Activated CD4-positive, alpha-beta T cell treated with anti-CD3 and anti-CD28 coated beads, Interleukin-2, amount 50 U/mL, for 4 hours (primary cell): ENCODE measurements around the gene ZNF630.
"Not testable (repeated sequence)": the region's sequence is repeated elsewhere in the genome, so short reads cannot be mapped to it uniquely, and the experiment has no call there.

Experiments
- DNase-seq, 2 experiments: peaks; one replicate each; pipeline ENCODE4 v3.0.0-alpha.2; 2020

ZNF630 gene

GRCh38 chrX:48028091-48028490, 43.3 kb downstream of the ZNF630 start:
- DNase-seq: no peak

DNA sequence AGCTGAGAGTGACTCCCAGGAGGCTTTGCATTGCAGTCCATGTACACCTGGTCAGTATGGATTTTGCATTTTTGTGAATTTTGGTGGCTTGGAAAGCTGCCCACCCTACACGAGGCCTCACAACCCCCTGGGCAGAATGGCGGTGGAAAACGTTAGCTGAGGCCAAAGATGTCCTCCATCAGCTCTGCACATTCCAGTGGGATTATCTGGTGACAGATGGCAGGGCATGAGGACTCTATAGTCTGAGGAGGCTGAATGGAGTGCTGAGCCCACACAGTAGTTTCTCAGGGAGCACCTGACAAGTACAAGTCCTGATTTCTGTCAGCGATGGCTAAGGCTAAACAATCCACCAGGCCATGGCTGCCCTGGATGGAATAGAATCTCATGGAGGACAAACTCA, 43.9 kb downstream of the ZNF630 start:
- not testable (repeated sequence) for DNase-seq

- DNase-seq: no peak
These were observed 45.9 kb downstream of the ZNF630 start for GRCh38 chrX:48025561-48025960.

DNA sequence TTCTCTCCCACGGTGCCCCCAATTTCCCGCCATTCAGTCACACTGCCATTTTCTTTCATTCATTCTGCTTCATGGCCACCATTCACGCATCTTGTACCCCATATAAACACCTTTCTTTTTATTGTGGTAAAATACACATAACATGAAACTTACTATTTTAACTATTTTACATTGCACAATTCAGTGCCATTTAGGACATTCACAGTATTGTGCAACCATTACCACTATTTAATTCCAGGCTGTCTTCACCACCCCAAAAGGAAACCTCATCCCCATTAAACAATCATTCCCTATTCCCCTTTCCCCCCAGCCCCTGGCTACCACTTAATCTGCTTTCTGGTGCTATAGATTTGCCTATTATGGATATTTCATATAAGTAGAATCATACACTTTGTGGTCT, 48.7 kb downstream of the ZNF630 start:
- no peak for DNase-seq

DNA sequence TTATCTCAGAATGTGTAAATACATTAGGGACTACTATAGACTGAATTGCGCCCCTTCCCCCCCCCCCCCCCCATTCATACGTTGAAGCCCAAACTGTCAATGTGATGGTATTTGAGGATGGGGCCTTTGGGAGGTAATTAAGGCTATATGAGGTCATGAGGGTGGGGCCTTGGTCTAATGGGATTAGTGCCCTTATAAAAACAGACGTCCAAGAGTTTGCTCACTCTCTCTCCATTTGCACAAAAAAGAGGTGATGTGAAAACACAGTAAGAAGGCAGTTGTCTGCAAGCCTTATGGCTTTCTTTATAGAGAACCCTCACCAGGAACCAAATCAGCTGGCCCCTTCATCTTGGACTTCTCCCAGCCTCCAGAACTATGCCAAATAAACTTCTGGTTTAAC, 49.3 kb downstream of the ZNF630 start:
- DNase-seq: no peak

DNA sequence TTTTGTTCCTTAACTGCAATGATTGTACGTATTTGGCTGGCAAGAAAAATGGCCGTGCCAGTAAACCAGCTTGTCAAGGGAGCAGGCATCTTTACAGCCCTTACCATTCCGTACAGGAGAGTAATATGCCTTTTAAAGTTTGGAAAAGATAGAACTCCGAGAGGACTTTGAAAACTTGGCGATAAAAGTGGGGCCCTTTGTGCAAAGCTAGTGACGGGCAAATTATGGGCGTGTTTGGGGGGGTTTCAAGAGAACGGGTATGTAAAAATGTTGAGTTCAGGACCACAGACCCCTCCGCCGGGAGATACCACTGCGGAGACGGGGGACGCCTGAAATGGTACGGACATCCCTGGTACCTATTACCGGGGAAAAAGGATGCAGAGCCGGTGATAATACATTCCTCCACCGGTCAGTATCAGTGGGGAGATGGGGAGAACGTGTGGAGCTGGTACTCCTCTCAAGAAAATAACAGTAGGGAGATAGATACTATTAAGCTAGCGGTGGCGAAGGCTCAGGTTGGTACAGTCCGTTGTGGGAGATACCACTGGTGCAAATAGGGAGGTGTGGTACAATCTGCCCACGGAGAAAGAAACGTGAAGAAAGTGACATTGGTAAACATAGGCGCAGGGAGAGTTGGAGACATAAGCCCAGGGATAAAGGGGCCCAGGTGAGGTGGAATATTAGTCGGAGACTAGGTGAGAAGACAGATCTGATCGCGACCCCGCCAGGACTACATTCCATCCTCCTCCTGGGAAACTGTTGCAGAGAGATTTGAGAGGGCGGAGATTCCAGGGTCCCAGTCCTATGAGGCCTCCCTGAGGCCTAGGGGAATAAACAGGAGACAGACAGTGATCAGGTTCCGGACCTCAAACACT, 50.2 kb downstream of the ZNF630 start:
- peak; percentile 74 for DNase-seq

DNA sequence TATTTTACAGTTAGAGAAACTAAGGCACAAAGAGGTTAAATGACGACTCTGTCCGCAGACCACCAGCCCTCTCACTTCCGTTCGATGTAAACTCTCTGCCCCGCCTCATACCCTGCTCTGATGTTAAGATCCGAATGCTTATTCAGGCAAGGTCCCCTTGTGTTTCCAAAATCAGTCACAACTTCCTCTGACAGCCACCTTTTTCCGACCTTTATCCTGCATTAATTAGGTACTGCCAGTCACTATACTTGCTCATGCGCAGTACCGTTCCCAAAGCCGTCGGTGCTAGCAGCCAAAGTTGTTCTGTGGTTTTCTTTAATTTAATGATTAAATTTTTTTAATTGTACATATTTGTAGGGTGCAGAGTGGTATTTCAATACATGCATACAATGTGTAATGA, 51.0 kb downstream of the ZNF630 start:
- peak; percentile 9 to 18 for DNase-seq

DNA sequence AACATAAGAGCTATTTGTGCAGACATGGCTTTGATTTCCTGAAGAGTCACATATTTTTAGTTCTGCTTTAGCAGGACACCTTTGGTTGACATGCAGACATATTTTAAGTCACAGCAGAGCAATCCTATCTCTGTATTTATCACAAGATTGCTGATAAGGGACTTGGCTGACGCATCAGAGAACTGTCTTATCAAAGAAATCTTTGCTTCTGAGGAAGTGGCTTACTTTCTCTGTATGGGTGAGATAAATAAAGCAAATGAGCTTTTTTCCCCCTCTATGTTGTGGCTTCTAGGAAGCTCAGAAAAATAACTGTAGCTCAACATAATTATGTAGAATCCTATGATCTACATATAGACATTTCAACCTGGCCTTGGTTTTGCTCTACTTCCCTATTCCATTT, 51.5 kb downstream of the ZNF630 start:
- not testable (repeated sequence) for DNase-seq

GRCh38 chrX:48016583-48017310, 54.7 kb downstream of the ZNF630 start:
- not testable (repeated sequence) for DNase-seq

- DNase-seq: not testable (repeated sequence)
These were observed 61.9 kb downstream of the ZNF630 start for GRCh38 chrX:48009445-48009960.
